ENCODE data around the gene IGFLR1.
A peak's percentile ranks its signal among the peaks of the same experiment; 100 is the strongest.

IGFLR1 gene

DNA sequence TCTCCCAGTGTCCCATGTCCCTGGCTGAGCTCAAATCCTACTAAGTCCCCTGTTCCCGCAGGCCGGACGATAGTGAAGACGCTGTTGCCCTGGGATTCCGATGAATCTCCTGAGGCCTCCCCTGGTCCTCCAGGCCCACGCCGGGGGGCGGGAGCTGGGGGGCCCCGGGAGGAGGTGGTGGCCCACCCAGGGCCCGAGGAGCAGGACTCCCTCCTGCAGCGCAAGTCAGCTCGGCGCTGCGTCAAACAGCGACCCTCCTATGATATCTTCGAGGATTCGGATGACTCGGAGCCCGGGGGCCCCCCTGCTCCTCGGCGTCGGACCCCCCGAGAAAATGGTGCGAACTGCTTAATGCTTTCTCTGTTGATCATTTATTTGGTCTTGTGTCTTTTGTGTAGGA is 18.6 kb downstream of the IGFLR1 start:
- DNase-seq, result no peak

GRCh38 chr19:35722897-35723296 is 19.4 kb downstream of the IGFLR1 start:
- DNase-seq, result no peak

GRCh38 chr19:35722461-35722860 is 19.8 kb downstream of the IGFLR1 start:
- DNase-seq, result no peak

- DNase-seq, result no peak
Observed at GRCh38 chr19:35721374-35721773, 20.9 kb downstream of the IGFLR1 start.

DNA sequence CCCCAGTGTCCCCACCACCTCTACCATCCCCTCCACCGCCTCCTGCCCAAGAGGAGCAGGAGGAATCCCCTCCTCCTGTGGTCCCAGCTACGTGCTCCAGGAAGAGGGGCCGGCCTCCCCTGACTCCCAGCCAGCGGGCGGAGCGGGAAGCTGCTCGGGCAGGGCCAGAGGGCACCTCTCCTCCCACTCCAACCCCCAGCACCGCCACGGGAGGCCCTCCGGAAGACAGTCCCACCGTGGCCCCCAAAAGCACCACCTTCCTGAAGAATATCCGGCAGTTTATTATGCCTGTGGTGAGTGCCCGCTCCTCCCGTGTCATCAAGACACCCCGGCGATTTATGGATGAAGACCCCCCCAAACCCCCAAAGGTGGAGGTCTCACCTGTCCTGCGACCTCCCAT is 21.6 kb downstream of the IGFLR1 start:
- no peak for DNase-seq

DNA sequence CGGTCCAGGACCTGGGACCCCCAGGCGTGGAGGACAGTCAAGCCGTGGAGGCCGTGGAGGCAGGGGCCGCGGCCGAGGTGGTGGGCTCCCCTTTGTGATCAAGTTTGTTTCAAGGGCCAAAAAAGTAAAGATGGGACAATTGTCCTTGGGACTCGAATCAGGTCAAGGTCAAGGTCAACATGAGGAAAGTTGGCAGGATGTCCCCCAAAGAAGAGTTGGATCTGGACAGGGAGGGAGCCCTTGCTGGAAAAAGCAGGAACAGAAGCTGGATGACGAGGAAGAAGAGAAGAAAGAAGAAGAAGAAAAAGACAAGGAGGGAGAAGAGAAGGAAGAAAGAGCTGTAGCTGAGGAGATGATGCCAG is 22.1 kb downstream of the IGFLR1 start:
- DNase-seq, result no peak

GRCh38 chr19:35719402-35720162 is 22.7 kb downstream of the IGFLR1 start:
- DNase-seq, result no peak

DNA sequence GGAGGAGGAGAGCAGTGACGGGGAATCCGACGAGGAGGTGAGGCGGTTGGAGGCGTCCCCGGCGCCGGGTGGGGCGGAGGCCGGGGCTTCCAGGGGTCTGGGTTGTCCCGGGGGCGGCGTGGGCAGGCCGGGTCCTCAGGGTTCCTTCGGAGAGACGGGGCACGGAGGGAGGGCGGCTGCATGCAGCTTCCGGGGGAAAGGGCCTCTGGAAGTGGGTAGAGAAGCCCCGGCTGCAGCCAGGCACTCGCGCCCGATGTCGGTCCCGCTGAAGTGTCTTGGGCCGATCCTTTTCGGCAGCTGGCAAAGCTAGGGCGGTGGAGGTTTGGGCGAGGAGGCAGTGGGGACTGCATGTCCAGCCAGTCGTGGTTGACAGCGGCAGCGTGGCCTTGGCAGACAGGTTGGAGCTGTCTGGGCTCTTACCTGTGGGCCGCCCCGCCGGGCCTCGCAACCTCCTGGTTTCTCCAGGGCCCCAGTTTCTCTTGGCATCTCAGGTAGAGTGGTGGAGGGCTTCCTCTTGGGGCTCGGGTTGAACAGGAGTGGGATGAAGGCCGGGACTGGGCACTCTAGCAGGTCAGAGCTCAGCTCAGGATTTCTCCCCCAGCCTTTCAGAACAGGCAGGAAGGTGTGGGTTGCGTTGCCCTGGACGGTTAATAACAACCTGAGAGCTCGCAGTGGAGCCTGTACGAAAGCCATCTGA is 23.8 kb downstream of the IGFLR1 start:
- DNase-seq, result no peak

DNA sequence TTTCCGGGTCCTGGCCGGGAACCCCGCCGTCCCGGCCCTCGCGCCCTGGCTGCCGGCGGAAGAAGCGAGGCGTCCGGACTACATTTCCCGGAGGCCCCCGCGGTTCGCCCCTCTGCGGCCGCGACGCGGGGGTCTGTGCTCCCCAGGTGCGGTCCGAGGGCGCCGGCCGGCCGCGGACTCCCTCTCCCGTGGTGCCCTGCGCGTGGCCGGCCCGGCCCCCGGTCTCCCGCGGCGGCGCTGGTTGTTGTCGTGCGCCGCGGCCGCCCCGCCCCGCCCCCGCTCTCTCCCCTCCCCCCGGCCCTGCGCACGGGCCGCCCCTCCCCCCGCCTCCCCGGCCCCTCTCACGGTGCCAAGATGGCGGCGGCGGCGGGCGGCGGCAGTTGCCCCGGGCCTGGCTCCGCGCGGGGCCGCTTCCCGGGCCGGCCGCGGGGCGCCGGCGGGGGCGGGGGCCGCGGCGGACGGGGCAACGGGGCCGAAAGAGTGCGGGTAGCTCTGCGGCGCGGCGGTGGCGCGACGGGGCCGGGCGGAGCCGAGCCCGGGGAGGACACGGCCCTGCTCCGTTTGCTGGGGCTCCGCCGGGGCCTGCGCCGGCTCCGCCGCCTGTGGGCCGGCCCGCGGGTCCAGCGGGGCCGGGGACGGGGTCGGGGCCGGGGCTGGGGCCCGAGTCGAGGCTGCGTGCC is 24.4 kb downstream of the IGFLR1 start, which contains the start of gene KMT2B:
Gene KMT2B (plus strand): TSS at position 339 of the 680 bp plus-strand sequence. CDS start 16 bp downstream, at position 355.
- peak; percentile 93 to 95 for DNase-seq

GRCh38 chr19:35716801-35717664 is 25.2 kb downstream of the IGFLR1 start:
- peak; percentile 72 to 86 for DNase-seq

DNA sequence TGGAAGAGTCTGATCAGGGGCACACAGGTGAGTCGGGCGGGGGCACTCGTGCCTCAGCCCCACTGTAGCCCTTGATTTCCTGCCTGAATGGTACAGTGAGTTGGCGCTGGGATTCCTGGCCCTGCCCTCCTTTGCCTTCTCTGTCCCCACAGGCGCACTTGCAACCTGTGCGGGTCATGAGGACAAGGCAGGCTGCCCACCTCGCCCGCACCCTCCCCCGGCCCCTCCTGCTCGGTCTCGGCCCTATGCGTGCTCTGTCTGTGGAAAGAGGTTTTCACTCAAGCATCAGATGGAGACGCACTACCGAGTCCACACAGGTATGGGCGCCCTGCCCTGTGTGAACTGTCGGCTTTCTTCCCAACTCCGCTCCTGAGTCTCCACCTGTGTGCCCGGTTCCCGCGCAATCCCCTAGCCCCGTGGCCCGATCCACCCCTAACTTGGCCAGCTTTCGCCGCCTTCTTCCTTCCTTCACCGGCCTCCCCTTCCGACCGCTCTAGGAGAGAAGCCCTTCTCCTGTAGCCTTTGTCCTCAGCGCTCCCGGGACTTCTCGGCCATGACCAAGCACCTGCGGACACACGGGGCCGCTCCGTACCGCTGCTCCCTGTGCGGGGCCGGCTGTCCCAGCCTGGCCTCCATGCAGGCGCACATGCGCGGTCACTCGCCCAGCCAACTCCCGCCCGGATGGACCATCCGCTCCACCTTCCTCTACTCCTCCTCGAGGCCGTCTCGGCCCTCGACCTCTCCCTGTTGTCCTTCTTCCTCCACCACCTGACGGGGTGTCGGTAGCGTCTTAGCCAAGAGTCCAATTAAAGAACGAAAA is 26.1 kb downstream of the IGFLR1 start:
- DNase-seq, result peak in 1 of 2 experiments; percentile 29

DNA sequence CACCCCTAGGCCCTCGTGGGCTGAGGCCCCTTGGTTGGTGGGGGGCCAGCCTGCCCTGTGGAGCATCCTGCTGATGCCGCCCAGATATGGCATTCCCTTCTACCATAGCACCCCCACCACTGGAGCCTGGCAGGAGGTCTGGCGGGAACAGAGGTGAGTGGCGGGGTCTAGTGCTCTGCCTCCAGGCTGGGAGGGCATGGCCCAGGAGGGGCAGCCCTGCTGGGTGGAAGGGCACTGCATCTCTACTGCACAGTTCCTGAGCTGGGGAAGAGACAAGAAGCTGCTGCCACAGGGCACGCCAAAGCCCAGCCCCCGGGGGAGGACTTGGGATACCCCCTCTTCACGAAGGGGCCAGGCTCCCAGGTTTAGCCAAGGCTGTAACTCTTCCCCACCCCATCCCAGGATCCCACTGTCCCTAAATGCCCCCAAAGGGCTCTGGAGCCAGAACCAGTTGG is 26.9 kb downstream of the IGFLR1 start:
- no peak for DNase-seq

GRCh38 chr19:35714601-35715354 is 27.5 kb downstream of the IGFLR1 start:
- no peak for DNase-seq

DNA sequence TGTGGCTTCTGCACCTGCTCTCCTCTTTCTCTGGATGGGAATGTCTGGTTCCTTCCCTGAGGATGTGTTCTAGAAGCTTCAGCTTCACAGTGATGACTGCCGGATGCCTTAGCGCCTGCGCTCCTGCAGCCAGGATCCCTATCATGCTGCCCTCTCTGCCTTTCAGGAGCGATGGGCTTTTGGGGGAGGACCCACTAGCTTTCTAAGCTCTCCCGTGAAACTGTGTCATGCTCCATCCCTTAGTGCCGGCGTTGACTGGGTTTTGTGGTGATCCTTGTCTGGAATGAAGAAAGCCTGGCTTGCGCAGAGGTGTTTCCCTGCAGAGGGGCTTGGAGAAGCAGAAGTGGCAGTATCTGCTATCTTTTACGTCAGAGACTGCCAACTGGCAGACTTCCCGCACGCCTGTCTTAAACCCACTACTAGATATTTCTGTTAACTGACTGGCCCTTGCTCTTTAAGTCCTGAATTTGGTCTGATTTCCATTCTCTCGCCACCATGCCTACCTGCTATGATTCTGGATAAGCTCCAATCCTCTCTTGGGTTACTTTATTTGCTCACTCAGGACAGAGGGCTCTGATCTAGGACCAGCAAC is 28.3 kb downstream of the IGFLR1 start:
- DNase-seq, result no peak

DNA sequence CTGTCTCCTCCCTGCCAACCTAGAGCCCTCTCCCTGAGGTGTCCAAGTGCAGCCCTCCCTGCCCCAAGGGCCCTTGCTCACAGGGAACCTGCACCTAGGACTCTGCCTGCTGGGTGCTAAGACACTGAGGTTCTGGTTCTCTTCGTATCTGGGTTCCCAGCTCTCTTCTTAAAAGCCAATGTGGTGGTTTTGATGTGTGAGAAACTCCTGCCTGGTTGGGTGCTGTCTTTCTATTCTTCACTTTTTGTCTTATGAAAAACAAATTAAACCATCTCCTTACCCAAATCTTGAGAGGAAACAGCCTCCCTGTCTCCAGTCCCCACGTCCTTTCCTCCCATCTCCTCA is 28.8 kb downstream of the IGFLR1 start:
- DNase-seq, result no peak

DNA sequence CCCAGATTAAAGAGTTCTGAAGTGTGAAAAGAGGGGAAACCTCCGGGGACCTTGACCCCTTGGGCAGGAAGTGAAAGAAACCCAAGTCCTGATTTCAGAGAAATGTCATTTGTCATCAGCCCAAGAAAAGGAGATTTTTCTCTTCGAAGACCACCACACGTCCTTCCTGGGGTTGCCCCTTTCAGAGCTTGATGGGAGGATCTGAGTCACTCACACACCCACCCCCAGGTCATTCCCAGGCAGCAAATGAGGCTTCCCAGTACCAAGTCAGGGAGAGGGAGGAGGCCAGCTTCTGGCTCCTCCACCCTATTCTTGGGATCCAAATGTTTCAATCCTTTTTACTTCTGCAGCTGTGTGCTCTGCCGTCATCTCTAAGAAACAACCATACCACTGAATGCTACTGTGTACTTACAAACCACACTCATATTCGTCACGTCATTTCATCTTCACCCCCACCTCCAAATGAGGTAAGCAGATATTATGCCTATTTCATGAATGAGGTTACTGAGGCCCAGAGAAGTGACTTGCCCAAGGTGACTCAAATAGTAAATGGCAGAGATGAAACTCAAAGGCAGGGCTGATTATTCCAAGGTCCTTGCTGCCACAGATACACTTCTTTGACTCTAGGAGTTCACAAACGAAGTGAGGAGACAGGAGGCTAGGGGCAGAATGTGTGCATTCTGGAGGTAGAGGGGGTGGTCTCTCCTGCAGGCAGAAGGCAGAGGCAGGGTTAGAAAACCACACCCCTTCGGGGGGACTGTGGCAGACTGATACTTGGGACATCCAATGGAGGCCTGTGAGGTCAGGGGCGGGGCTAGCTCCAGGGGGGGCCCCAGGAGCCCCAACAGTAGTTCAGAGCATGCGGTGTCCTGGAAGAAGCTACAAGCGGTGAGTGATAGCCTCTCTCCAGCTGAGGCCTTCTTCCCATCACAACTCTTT is 29.4 kb downstream of the IGFLR1 start:
- no peak for DNase-seq

DNA sequence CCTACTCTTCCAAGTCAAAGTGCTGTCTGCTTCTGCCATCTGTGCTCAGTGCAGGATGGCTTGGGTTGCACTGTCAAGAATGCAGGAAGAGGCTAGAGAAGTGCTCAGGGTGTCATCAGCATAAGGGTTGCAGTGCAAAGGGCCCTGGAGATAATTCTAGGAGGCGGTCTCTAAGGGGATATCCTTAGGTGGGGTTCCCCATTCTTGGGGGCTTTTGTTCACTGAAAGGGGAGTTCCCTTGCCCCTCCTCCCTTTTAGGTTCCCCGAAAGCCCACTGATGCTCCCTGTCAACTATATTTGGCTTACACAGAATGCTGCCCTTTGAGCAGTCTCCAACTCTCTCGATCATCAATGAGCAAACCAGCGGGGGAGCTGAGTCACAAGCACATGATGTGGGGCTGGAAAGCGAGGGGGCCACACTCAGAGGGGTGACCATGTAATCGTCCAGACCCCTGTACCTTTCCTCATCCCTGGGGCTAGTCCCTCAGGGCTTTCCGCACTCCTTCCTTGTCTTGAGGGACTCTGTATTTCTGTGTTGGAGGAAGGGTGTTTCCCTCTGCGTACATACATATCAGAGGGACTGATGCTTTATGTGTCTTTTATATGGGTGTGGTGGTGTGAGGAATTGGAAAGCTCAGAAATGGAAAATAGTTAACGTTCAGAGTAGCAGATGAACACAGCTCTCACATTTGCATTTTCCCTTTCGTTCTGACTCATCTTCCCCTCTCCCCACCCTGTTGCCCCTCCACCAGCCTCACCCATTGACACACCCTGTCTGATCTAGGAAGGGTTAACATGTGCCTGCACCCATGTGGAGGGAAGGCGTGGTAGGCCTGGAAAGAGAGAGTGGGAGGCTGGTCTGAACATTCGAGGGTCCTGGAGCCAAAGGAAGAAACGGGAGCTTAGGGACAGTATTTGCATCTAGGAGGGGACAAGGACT is 31.2 kb downstream of the IGFLR1 start:
- DNase-seq, result no peak

GRCh38 chr19:35708391-35708790 is 33.9 kb downstream of the IGFLR1 start:
- no peak for DNase-seq
